ENCODE measurements around the gene TEX264.

The TEX264 gene

GRCh38 chr3:51673802-51674654, 3.0 kb downstream of the TEX264 start:
- DNase-seq (ENCODE audit: low spot score) = no peak

- DNase-seq (ENCODE audit: low spot score) = no peak
Observed at GRCh38 chr3:51675201-51675611, 4.2 kb downstream of the TEX264 start.

GRCh38 chr3:51676102-51676640, 5.1 kb downstream of the TEX264 start:
- DNase-seq (ENCODE audit: low spot score) = no peak

- DNase-seq (ENCODE audit: low spot score) = no peak
Observed at GRCh38 chr3:51677358-51677757, 6.3 kb downstream of the TEX264 start.

GRCh38 chr3:51678186-51678585, 7.1 kb downstream of the TEX264 start:
- no peak for DNase-seq (ENCODE audit: low spot score)

GRCh38 chr3:51678641-51679040, 7.6 kb downstream of the TEX264 start:
- no peak for DNase-seq (ENCODE audit: low spot score)

GRCh38 chr3:51679318-51679717, 8.3 kb downstream of the TEX264 start:
- DNase-seq (ENCODE audit: low spot score) = no peak

- no peak for DNase-seq (ENCODE audit: low spot score)
Observed at GRCh38 chr3:51679777-51680176, 8.7 kb downstream of the TEX264 start.

GRCh38 chr3:51680196-51680595, 9.1 kb downstream of the TEX264 start:
- DNase-seq (ENCODE audit: low spot score) = no peak

GRCh38 chr3:51680663-51681230, 9.7 kb downstream of the TEX264 start:
- no peak for DNase-seq (ENCODE audit: low spot score)

- no peak for DNase-seq (ENCODE audit: low spot score)
Observed at GRCh38 chr3:51681453-51681852, 10.4 kb downstream of the TEX264 start.

- peak; percentile 91 for DNase-seq (ENCODE audit: low spot score)
Observed at GRCh38 chr3:51682079-51682478, 11.0 kb downstream of the TEX264 start.

GRCh38 chr3:51682526-51682925, 11.5 kb downstream of the TEX264 start:
- DNase-seq (ENCODE audit: low spot score) = no peak

GRCh38 chr3:51683566-51683965, 12.5 kb downstream of the TEX264 start:
- no peak for DNase-seq (ENCODE audit: low spot score)

GRCh38 chr3:51684971-51685751, 14.1 kb downstream of the TEX264 start:
- DNase-seq (ENCODE audit: low spot score) = no peak

GRCh38 chr3:51686056-51686455, 15.0 kb downstream of the TEX264 start:
- DNase-seq (ENCODE audit: low spot score) = no peak

GRCh38 chr3:51686512-51687215, 15.6 kb downstream of the TEX264 start:
- DNase-seq (ENCODE audit: low spot score) = no peak

- DNase-seq (ENCODE audit: low spot score) = no peak
Observed at GRCh38 chr3:51687431-51688205, 16.6 kb downstream of the TEX264 start.

- DNase-seq (ENCODE audit: low spot score) = no peak
Observed at GRCh38 chr3:51688206-51688600, 17.2 kb downstream of the TEX264 start.

GRCh38 chr3:51691021-51691420, 20.0 kb downstream of the TEX264 start:
- no peak for DNase-seq (ENCODE audit: low spot score)

GRCh38 chr3:51691949-51692348, 20.9 kb downstream of the TEX264 start:
- no peak for DNase-seq (ENCODE audit: low spot score)
